Activated naive CD4-positive, alpha-beta T cell treated with anti-CD3 and anti-CD28 coated beads, Interleukin-2, amount 10 ng/mL, durations not matched to agents 7 days and 5 days (primary cell): ENCODE data around the gene MLST8.
A peak's percentile ranks its signal among the peaks of the same experiment; 100 is the strongest.

Experiments used
- CTCF ChIA-PET: fragments of 350-600 bp; sonication (Branson Sonifier 250); formaldehyde crosslinking; loops from one replicate; lab custom pipeline; 2021; ENCODE audit warnings: antibody characterized with exemption; lab: Charles Lee
- DNase-seq: peaks from one replicate; pipeline ENCODE4 v3.0.0-alpha.2; 2020
- H3K27ac Mint-ChIP-seq: one replicate; pipeline ENCODE4 v1.8.0; 2021; ENCODE audit warnings: mild to moderate bottlenecking, moderate library complexity, mixed read lengths
- H3K27me3 Mint-ChIP-seq: one replicate; pipeline ENCODE4 v1.8.0; 2021; ENCODE audit warnings: mild to moderate bottlenecking, mixed read lengths
- H3K36me3 Mint-ChIP-seq: one replicate; pipeline ENCODE4 v1.8.0; 2021; ENCODE audit warnings: mixed read lengths
- H3K4me1 Mint-ChIP-seq: one replicate; pipeline ENCODE4 v1.8.0; 2021; ENCODE audit warnings: mixed read lengths
- H3K4me3 Mint-ChIP-seq: one replicate; pipeline ENCODE4 v1.8.0; 2021; ENCODE audit warnings: mild to moderate bottlenecking, moderate library complexity, mixed read lengths
- H3K9me3 Mint-ChIP-seq: one replicate; pipeline ENCODE4 v1.8.0; 2021; ENCODE audit warnings: mixed read lengths

The MLST8 gene

DNA sequence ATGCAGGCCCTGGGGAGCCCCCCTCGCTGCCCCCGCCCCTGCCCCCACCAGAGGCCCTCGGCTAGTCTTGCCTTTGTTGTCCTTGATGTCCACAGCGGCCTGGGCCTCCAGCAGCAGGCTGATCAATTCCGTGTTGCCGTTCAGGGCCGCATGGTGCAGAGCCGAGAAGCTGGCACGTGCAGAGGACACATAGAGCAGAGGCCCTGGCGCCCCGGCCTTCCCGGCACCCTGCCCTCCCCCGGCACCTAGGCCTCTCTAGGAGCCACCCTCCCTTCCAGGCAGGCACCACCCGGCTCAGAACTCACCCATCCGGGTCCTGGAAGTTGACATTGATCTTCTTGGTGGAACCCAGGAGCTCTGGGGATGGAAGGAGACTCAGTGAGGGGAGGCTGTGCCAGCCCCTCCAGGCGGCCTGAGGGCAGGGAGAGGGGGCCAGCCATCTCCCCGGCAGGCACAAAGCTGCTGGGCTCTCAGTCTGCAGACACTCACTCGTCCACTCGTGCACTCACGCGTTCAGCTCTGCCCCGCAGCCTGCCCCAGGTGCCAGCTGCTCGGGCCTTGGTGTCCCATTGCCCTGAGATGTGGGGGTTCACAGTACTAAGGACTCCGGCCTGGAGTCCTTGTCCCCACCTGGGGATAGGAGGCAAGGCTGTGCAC is 15.1 kb upstream of the MLST8 start:
- H3K9me3 Mint-ChIP-seq: no peaks in the 10 kb centered on the region
- CTCF ChIA-PET: no interaction called here

DNA sequence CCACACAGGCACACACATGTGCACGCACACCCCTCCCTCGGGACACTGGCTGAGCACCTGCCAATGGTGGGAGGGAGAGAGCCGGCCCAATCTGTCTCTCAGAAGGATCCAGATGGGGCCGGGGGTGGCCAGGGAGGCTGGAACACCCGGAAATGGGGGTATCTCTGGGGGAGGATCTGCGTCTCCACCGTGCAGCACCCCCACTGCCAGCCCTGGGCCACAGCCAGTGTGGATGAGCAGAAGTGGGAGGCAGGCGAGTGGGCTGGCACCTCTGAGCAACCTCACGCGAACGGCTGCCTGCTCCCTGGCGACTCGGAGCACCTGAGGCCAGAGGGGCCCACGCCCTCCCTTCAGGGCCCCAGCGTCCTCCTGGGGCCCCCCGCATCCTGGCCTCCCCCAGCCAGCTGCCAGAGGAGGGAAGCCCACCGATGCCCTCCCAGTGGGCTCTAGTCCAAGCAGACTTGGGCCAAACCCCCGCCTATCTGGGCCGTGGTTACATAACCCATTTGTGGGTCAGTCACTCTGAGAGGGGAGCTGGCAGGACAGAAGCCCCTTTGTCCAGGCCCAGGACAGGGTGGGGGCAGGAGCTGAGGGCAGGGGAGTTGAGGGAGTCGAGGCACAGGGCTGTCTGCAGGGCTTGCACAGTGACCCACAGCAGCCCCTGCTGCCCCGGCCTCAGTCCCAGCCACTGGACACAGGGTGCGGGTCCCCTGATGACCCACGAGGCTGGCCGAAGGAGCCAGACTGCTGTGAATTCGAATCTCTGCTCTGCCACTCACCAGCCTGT is 14.4 kb upstream of the MLST8 start:
- Mint-ChIP-seq H3K4me3 (no peak overlapping the region), H3K27me3 (peaks cover 36% of the 10 kb centered on the region), H3K4me1 (peaks cover 4% of the 10 kb centered on the region), H3K36me3 (no peaks in the 10 kb centered on the region), H3K9me3 (no peaks in the 10 kb centered on the region), H3K27ac (no peak overlapping the region)
- CTCF ChIA-PET: no interaction called here
- no peak for DNase-seq

More for the DNA sequence above, 15.1 kb upstream of the MLST8 start:
- no peaks in the 10 kb centered on the region for H3K36me3 Mint-ChIP-seq
- H3K4me1 Mint-ChIP-seq: peaks cover 4% of the 10 kb centered on the region
- no peak overlapping the region for H3K27ac Mint-ChIP-seq
- H3K4me3 Mint-ChIP-seq: no peak overlapping the region
- peaks cover 29% of the 10 kb centered on the region for H3K27me3 Mint-ChIP-seq
- DNase-seq: no peak

DNA sequence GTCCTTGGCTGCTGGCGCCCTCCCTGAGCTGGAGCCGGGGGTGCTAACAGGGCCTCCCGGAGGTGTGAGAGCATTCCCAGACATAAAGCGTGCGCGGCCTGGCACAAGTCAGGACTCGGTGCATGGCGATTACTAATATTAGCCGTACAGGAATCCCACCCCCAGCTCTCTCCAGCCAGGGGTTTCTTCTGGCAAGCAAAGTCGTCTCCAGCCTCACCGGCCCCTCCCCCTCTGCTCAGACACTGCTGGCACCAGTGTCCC is 13.9 kb upstream of the MLST8 start:
- Mint-ChIP-seq H3K4me1 (peaks cover 4% of the 10 kb centered on the region), H3K4me3 (no peak overlapping the region), H3K27me3 (peaks cover 41% of the 10 kb centered on the region), H3K9me3 (no peaks in the 10 kb centered on the region), H3K27ac (no peak overlapping the region), H3K36me3 (no peaks in the 10 kb centered on the region)
- CTCF ChIA-PET: no interaction called here
- no peak for DNase-seq

DNA sequence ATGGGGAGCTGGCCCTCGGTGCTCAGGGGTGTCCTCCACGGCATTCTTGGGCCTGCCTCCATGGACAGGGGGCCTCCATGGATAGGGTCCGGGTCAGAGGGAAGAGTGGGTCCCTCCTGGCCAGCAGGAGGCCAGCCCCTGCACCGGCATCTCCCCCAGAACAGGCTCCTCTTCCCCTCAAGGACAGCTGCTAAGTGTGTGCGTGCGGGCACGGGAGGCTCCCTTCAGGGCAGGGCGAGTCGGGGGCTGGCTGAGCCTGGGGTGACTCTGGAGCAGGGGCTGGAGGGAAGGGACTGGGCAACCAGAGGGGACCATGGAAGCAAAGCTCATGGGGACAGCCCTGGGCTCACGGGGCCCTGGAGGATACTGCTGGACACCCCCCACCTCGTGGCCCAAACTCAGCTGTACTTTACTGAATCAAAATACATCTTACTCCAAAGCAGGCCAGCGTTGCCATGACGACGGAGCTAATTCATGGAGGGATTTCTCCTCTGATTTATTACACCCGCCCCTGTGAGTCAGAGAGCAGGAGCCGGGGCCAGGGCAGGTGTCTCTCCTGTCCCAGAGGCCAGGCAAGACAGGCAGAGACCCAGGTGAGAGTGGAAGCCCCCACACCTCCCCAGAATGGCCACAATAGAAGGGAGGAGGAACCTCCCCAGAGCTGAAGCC is 11.0 kb upstream of the MLST8 start:
- CTCF ChIA-PET: interaction anchor here (0.8 to 2.1 kb wide), 10 partner anchors 9 to 307 kb away, joined by 3 to 16 read pairs (median 4); partner anchors contain the start of genes ECI1 and PGP
- no peaks in the 10 kb centered on the region for H3K36me3 Mint-ChIP-seq
- H3K4me1 Mint-ChIP-seq: peaks cover 4% of the 10 kb centered on the region
- H3K9me3 Mint-ChIP-seq: no peaks in the 10 kb centered on the region
- H3K27me3 Mint-ChIP-seq: peaks cover 67% of the 10 kb centered on the region
- DNase-seq: peak; percentile 50
- no peak overlapping the region for H3K27ac Mint-ChIP-seq
- no peak overlapping the region for H3K4me3 Mint-ChIP-seq

DNA sequence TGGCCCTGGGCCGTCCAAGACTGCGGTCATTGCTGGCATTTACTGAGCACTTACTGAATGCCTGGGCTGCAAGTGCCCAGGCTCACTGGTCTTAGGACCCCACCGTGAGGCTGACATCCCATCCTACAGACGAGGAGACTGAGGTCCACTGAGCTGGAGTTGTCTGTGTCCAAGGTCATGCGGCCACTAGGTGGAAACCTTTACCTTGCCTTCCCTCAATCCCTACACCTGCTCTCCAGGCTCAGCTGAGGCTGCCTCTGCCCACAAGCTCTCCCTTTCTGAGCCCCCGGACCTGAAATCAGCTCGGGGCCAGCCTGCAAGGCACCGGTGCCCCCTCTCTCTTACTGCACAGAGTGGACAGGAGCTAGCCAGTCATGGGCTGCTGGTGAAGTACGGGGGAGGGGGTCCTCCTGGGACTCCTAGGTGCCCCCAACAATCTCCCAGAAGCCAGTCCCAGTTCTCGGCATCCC is 10.4 kb upstream of the MLST8 start:
- no peaks in the 10 kb centered on the region for H3K36me3 Mint-ChIP-seq
- no peak overlapping the region for H3K27ac Mint-ChIP-seq

DNA sequence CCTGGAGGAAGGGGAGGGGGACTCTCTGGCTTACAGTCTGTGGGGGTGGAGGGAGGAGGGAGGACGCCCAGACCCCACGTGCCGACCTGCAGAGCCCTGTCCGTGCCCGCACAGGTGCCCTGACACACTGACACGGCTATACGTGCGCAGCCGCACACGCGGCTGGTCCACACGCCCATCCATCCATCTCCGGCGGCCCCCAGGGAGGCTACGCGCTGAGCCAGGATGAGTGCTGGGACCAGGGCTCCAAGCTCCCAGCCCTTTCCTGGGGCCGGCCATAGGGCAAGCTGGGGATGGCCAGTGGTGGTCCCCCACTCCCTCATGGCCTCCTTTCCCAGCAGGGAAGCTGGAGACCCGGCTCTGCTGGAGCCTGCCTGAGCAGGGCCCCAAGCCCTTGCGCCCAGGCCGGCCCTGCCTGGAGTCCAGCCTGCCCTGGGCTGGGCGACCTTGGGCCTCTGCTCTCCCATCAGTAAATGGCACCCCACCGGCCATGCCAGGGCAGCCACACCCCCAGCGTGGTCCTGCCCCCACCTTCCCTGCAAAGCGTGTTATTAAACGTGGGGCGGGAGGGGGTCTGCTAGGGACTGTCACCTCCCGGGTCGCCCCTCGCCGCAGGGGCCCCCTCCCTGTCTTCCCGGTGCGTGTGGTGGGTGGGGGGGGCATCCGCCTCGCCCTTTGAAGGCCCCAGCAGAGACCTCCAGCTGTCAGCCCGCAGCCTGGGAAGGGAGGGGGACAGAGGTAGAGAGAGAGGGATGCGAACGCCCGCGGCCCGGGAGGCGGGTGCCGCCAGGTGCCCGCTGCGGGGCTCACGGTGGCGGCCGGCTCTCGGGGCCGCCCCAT is 9.7 kb upstream of the MLST8 start:
- Mint-ChIP-seq H3K9me3 (no peaks in the 10 kb centered on the region), H3K4me3 (no peak overlapping the region), H3K4me1 (peaks cover 4% of the 10 kb centered on the region), H3K27ac (no peak overlapping the region), H3K36me3 (no peaks in the 10 kb centered on the region), H3K27me3 (peaks cover 80% of the 10 kb centered on the region)
- DNase-seq: no peak
- CTCF ChIA-PET: interaction anchor here (0.5 to 2.1 kb wide), 11 partner anchors 8 to 306 kb away, joined by 3 to 16 read pairs (median 4); partner anchors contain the start of genes ECI1 and PGP

More for the DNA sequence above, 10.4 kb upstream of the MLST8 start:
- peaks cover 4% of the 10 kb centered on the region for H3K4me1 Mint-ChIP-seq
- H3K4me3 Mint-ChIP-seq: peak overlapping the region; percentile 41
- no peaks in the 10 kb centered on the region for H3K9me3 Mint-ChIP-seq
- peak; percentile 72 for DNase-seq
- H3K27me3 Mint-ChIP-seq: peaks cover 73% of the 10 kb centered on the region
- CTCF ChIA-PET: interaction anchor here (0.5 to 2.1 kb wide), 12 partner anchors 9 to 307 kb away, joined by 3 to 16 read pairs (median 4); partner anchors contain the start of genes ECI1 and PGP

DNA sequence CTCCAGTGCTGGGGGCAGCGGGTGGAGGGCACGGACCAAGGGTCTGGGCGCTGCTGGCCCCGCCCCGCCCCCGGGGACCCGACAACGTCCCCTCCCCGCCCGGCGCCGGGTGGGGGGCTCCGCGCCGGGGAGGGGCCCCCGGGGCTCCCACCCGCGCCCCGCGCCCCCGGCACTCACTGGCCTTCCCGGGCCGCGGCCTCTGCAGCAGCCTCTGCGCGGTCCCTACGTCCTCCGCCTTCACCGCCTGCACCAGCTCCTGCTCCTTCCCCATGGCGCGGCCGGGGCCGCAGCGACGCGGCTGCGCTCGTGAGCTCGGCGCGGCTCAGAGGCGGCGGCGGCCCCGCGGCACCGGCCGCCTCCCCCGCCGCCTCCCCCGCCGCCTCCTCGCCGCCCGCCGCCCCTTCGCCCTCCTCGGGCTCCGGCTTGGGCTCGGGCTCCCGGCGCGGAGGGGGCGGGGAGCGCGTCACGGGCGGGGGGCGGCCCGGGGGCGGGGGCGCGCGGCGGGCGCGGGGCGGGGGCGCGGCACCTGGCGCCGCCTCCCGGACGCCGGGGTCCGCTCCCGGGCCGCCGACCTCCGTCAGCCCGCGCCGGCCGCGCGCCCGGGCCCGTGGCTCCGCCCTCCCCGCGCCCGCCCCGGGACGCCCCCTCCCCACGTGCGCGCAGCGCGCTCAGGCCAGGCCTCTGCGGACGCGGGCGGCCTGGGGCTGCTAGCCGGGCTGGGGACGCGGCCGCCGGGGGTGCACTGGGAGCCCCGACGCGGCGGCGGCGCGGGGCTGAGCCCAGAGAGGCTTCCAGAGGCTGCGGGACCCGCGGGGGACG is 8.9 kb upstream of the MLST8 start, which contains the start of gene CASKIN1:
Gene CASKIN1 (minus strand): TSS at position 444 of the 819 bp plus-strand sequence. CDS start 173 bp downstream, at position 271.
- no peaks in the 10 kb centered on the region for H3K36me3 Mint-ChIP-seq
- peak; percentile 35 for DNase-seq
- H3K4me3 Mint-ChIP-seq: peak within 1 kb of the TSS; percentile 55
- peaks cover 4% of the 10 kb centered on the region for H3K4me1 Mint-ChIP-seq
- H3K27me3 Mint-ChIP-seq: peaks cover 85% of the 10 kb centered on the region
- CTCF ChIA-PET: interaction anchor here (2.1 kb wide), 1 partner anchor 305 kb away, joined by 13 read pairs; no protein-coding TSS in a partner anchor
- no peaks in the 10 kb centered on the region for H3K9me3 Mint-ChIP-seq
- H3K27ac Mint-ChIP-seq: no peak within 1 kb of the TSS

DNA sequence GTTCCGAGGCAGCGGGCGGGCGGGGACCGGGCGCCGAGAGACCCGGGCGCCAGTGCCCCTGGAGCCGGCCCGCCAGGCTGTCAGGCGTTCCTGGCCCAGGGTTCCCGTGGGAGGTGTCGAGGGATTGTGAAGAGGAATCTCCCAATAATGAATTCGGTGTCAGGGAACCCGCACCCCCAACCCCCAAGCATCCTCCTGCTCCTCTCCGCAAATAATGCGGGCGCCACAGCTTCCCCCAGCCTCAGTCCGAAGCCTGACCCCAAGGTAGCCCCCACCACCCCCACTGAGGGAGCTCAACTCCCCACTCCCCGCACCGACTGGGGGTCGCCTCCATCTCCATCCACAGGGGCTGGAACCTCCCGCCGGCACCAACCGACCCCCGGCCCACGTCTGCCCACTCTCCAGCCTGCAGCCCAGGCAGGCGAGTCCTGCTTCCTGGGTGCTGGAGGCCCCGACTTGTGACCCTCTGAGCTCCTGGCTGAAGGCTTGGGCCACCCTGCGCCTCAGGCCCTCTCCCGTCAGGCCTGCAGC is 8.2 kb upstream of the MLST8 start:
- Mint-ChIP-seq H3K4me3 (peak overlapping the region; percentile 55), H3K4me1 (peaks cover 4% of the 10 kb centered on the region), H3K27me3 (peaks cover 89% of the 10 kb centered on the region), H3K27ac (no peak overlapping the region), H3K36me3 (no peaks in the 10 kb centered on the region), H3K9me3 (no peaks in the 10 kb centered on the region)
- CTCF ChIA-PET: no interaction called here
- no peak for DNase-seq

DNA sequence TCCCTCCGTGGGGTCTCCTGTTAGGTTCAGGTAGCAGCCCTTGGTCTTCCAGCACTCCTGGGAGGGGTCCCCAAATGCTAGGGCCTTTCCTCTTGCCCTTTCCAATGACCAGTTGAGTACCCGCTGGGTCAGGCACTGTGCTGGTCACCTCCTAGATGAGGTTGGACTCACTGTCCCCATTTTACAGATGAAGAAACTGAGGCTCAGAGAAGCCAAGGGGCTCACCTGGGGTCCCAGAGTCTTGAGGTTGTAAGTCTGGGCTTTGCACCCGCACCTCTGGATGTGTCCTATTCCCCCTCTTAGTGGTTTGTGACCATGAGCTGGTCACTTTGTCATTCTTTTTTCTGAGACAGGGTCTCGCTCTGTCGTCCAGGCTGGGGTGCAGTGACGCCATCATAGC is 7.5 kb upstream of the MLST8 start:
- CTCF ChIA-PET: no interaction called here
- no peaks in the 10 kb centered on the region for H3K36me3 Mint-ChIP-seq
- no peaks in the 10 kb centered on the region for H3K9me3 Mint-ChIP-seq
- peaks cover 4% of the 10 kb centered on the region for H3K4me1 Mint-ChIP-seq
- no peak overlapping the region for H3K27ac Mint-ChIP-seq
- H3K4me3 Mint-ChIP-seq: no peak overlapping the region
- H3K27me3 Mint-ChIP-seq: peaks cover 89% of the 10 kb centered on the region
- DNase-seq: no peak

DNA sequence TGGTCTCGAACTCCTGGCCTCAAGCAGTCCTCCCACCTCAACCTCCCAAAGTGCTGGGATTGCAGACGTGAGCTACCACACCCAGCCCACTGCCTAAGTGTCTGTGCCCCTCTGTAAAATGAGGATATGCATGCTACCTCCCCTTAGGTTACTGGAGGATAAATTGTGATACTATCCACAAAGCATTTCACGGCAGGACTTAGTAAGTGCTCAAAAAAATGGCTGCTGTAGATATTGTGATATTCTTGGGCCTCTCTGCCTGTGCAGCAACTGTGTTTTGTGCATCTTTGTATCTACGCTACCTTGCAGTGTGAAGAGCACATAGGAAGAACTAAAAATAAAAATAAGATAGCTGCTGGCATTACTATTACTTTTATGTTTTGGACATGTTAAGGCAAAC is 7.0 kb upstream of the MLST8 start:
- Mint-ChIP-seq H3K4me3 (no peak overlapping the region), H3K4me1 (peaks cover 4% of the 10 kb centered on the region), H3K9me3 (no peaks in the 10 kb centered on the region), H3K27me3 (peaks cover 90% of the 10 kb centered on the region), H3K27ac (no peak overlapping the region), H3K36me3 (no peaks in the 10 kb centered on the region)
- no peak for DNase-seq
- CTCF ChIA-PET: no interaction called here

DNA sequence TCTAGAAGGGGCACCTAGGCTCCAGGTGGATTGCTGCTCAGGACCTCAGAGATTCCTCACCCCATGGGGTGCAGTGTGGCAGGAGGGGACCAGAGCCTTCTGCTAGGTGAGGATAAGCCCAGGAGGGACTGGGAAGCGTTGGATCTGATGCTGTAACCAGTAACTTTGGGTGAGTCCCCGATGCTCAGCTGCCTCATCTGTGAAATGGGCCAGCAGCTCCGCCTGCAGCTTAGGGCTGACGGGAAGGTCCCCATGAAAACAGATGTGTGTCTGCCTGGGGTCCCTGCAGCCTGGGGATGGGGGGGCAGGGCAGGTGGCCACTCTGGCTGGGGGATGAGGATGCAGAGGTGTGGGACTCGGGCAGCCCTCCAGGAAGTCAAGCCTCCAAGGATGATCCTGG is 6.2 kb upstream of the MLST8 start:
- Mint-ChIP-seq H3K27ac (no peak overlapping the region), H3K4me1 (peaks cover 8% of the 10 kb centered on the region), H3K4me3 (no peak overlapping the region), H3K9me3 (no peaks in the 10 kb centered on the region), H3K27me3 (peaks cover 88% of the 10 kb centered on the region), H3K36me3 (no peaks in the 10 kb centered on the region)
- DNase-seq: no peak
- CTCF ChIA-PET: no interaction called here

DNA sequence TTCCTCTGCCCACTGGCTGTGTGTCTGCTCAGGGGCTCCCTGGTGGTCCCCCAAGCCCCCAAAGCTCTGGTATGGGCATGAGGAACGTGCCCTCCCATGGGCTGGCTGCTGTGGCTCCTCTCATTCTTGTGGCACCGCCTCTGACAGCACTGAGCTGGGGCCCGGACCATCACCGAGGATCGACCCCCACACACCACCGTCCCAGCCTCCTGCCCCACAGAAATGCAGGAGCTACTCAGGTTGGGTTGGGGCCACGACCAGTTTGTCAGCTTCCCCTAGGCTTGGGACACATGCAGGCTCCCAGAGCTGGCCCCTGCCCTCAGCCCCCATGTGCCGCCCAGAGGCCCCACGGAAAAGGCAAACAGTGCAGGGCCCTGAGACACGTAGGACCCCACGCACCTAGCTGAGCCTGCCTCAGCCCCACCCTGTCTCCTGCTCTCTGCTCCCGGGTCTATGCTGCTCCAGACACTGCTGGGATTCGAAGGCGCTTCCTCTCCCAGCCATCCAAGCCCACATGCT is 5.6 kb upstream of the MLST8 start:
- no peak for DNase-seq
- Mint-ChIP-seq H3K27me3 (peaks cover 82% of the 10 kb centered on the region), H3K4me3 (no peak overlapping the region), H3K27ac (no peak overlapping the region), H3K36me3 (no peaks in the 10 kb centered on the region), H3K9me3 (no peaks in the 10 kb centered on the region), H3K4me1 (peaks cover 12% of the 10 kb centered on the region)
- CTCF ChIA-PET: no interaction called here

DNA sequence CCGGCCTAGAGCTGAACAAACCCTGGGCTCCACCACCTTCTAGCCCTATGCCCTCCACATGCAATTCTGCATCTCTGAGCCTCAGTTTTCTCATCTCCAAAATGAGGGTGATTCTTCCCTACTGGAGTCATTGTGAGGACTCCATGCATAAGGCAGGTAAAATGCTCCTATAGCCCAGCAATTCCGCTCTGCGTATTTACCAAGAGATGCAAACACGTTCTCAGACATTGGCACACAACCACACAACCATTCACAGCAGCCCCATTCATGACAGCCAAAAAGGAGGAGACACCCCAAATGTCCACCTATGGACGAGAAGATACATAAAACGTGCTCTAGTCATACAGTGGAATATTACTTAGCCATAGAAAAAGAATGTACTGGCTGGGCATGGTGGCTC is 4.9 kb upstream of the MLST8 start:
- CTCF ChIA-PET: no interaction called here
- Mint-ChIP-seq H3K9me3 (no peaks in the 10 kb centered on the region), H3K27me3 (peaks cover 76% of the 10 kb centered on the region), H3K4me3 (no peak overlapping the region), H3K36me3 (no peaks in the 10 kb centered on the region), H3K4me1 (peaks cover 9% of the 10 kb centered on the region), H3K27ac (no peak overlapping the region)
- DNase-seq: no peak
